IMR-90 (cell line): ENCODE data around the gene SEMG1. TPM values are rescaled to one million over a fixed set of nuclear protein-coding genes. Genes with fewer than 3 reads are reported as not detected.

Source experiments
- ATAC-seq: fragments of 200-7000 bp; cut with Tn5 transposase; 2 replicates; pipeline ENCODE4 v1.9.1; 2020; ENCODE audit warnings: low read depth, mild to moderate bottlenecking, moderate library complexity
- BruUV-seq: library from RNA; stranded (reverse); fragments of 400-500 nt; replicated peaks from 2 replicates; lab custom pipeline; 2021; lab: Mats Ljungman, UMichigan
- CTCF ChIA-PET: fragments of 300-600 bp; formaldehyde crosslinking; extraction: SDS; loops from one replicate; lab custom pipeline; 2021; ENCODE audit warnings: antibody characterized with exemption; lab: Yijun Ruan, JAX
- POLR2A ChIA-PET: fragments of 300-600 bp; sonication (Branson Sonifier 250); formaldehyde crosslinking; loops from one replicate; lab custom pipeline; 2022; ENCODE audit warnings: antibody characterized with exemption; ENCODE audit not compliant: unreplicated experiment; lab: Charles Lee
- DNase-seq: peaks from one replicate; pipeline ENCODE4 v3.0.0; 2013
- H2AFZ ChIP-seq: replicated peaks from 2 replicates; pipeline ENCODE3; 2013; ENCODE audit warnings: low read length, mild to moderate bottlenecking; ENCODE audit not compliant: poor library complexity
- H2AK5ac ChIP-seq: 2 replicates; pipeline ENCODE4 v1.6.1; 2013; ENCODE audit warnings: low read depth, low read length, inconsistent platforms
- H2AK9ac ChIP-seq: replicated peaks from 2 replicates; pipeline ENCODE3; 2013; ENCODE audit warnings: mild to moderate bottlenecking, low read depth, low read length, moderate library complexity; ENCODE audit not compliant: poor library complexity
- H2BK120ac ChIP-seq: 2 replicates; pipeline ENCODE4 v1.6.1; 2013; ENCODE audit warnings: low read depth, low read length, inconsistent platforms
- H2BK15ac ChIP-seq: 3 replicates; pipeline ENCODE4 v1.6.1; 2013; ENCODE audit warnings: low read depth, low read length, inconsistent platforms
- H2BK20ac ChIP-seq: 2 replicates; pipeline ENCODE4 v1.6.1; 2013; ENCODE audit warnings: low read depth, mild to moderate bottlenecking, inconsistent platforms, low read length, moderate library complexity
- H2BK5ac ChIP-seq: 2 replicates; pipeline ENCODE4 v1.6.1; 2013; ENCODE audit warnings: mild to moderate bottlenecking, low read depth, low read length, inconsistent platforms; ENCODE audit not compliant: poor library complexity, severe bottlenecking
- H3K14ac ChIP-seq: replicated peaks from 2 replicates; pipeline ENCODE4 v1.6.1; 2013; ENCODE audit warnings: low read depth, low read length, inconsistent platforms
- H3K18ac ChIP-seq: 2 replicates; pipeline ENCODE4 v1.6.1; 2013; ENCODE audit warnings: low read depth, low read length, control low read depth
- H3K23ac ChIP-seq: 2 replicates; pipeline ENCODE4 v1.6.1; 2013; ENCODE audit warnings: low read depth, low read length, inconsistent platforms
- H3K27ac ChIP-seq: 2 replicates; pipeline ENCODE4 v1.5.1; 2013; ENCODE audit warnings: mild to moderate bottlenecking, control low read depth, low read length; ENCODE audit not compliant: insufficient read depth
- H3K27me3 ChIP-seq: 2 replicates; pipeline ENCODE4 v1.6.1; 2013; ENCODE audit warnings: low read length; ENCODE audit not compliant: control insufficient read depth, insufficient read depth
- H3K36me3 ChIP-seq: 2 replicates; pipeline ENCODE4 v1.6.1; 2013; ENCODE audit warnings: low read length, mixed read lengths; ENCODE audit not compliant: control insufficient read depth, insufficient read depth
- H3K4ac ChIP-seq: 2 replicates; pipeline ENCODE4 v1.6.1; 2013; ENCODE audit warnings: low read depth, low read length, inconsistent platforms
- H3K4me1 ChIP-seq: 2 replicates; pipeline ENCODE4 v1.6.1; 2013; ENCODE audit warnings: low read length, mixed read lengths; ENCODE audit not compliant: control insufficient read depth, insufficient read depth
- H3K4me2 ChIP-seq: 2 replicates; pipeline ENCODE4 v1.6.1; 2013; ENCODE audit warnings: low read depth, mild to moderate bottlenecking, control low read depth, low read length, moderate library complexity
- H3K4me3 ChIP-seq: 2 replicates; pipeline ENCODE4 v1.5.1; 2013; ENCODE audit warnings: low read depth, mild to moderate bottlenecking, control low read depth, low read length, moderate library complexity; ENCODE audit not compliant: insufficient read depth
- H3K56ac ChIP-seq: 2 replicates; pipeline ENCODE4 v1.6.1; 2013; ENCODE audit warnings: low read length, inconsistent platforms; ENCODE audit not compliant: insufficient read depth; ENCODE audit errors: extremely low read depth
- H3K79me1 ChIP-seq, 2 experiments: 2 replicates each; pipeline ENCODE4 v1.6.1; 2013; ENCODE audit warnings: low read length in 2 of 2, inconsistent platforms in 1 of 2, low read depth in 1 of 2
- H3K9ac ChIP-seq: 2 replicates; pipeline ENCODE4 v1.6.1; 2013; ENCODE audit warnings: low read depth, low read length, control low read depth
- H3K9me1 ChIP-seq: 2 replicates; pipeline ENCODE4 v1.6.1; 2013; ENCODE audit warnings: low read length, inconsistent platforms; ENCODE audit not compliant: insufficient read depth
- H3K9me3 ChIP-seq: 2 replicates; pipeline ENCODE4 v1.6.1; 2013; ENCODE audit warnings: low read length; ENCODE audit not compliant: control insufficient read depth, insufficient read depth
- H4K20me1 ChIP-seq: 2 replicates; pipeline ENCODE4 v1.6.1; 2013; ENCODE audit warnings: low read length, inconsistent platforms; ENCODE audit not compliant: insufficient read depth
- H4K5ac ChIP-seq: 2 replicates; pipeline ENCODE4 v1.6.1; 2013; ENCODE audit warnings: mild to moderate bottlenecking, low read depth, low read length, control low read depth
- H4K8ac ChIP-seq, 2 experiments: 2 replicates each; pipeline ENCODE4 v1.6.1; 2013; ENCODE audit warnings: low read depth in 2 of 2, low read length in 2 of 2, control low read depth in 1 of 2, inconsistent platforms in 1 of 2
- H4K91ac ChIP-seq: 2 replicates; pipeline ENCODE4 v1.6.1; 2013; ENCODE audit warnings: low read depth, low read length, inconsistent platforms; ENCODE audit not compliant: insufficient read depth
- MAFK ChIP-seq: IDR thresholded peaks from 2 replicates; pipeline ENCODE4 v1.6.1; 2012; ENCODE audit warnings: low read depth, low read length, improper control_type of control experiment
- WGBS, 2 experiments: methylation state at CpG; one replicate each; pipeline versions ENCODE4 v1.1.5 to v1.1.7; 2013; ENCODE audit warnings: missing lambda C conversion rate in 2 of 2; ENCODE audit not compliant: insufficient read length in 1 of 2; ENCODE audit errors: extremely low coverage in 2 of 2; 5-methylcytosine and 5-hydroxymethylcytosine counted together
- dilution Hi-C: fragments of 300-500 bp; cut with HindIII; formaldehyde crosslinking; loops from one replicate; pipeline ENCODE4 v1.14.3; 2018; ENCODE audit warnings: low sequenced_read_pairs; ENCODE audit not compliant: unreplicated experiment
- in situ Hi-C: fragments of 300-500 bp; cut with MboI; formaldehyde crosslinking; loops from 3 replicates; pipeline ENCODE4 v1.14.3; 2019; ENCODE audit warnings: low sequenced_read_pairs, inconsistent platforms, mixed read lengths
- intact Hi-C: fragments of 100-400 bp; cut with micrococcal nuclease; formaldehyde crosslinking; loops from 2 replicates; pipeline ENCODE4 v1.10.0; 2022
- polyA plus RNA-seq, 3 experiments: library from polyadenylated mRNA; depleted of rRNA; stranded (reverse); fragments of >200 nt; gene quantifications; 2 replicates each; pipeline ENCODE4 v1.2.3, GENCODE V29; 2012; ENCODE audit warnings: low replicate concordance in 1 of 3
- total RNA-seq: library from RNA; depleted of rRNA; stranded (reverse); fragments of >200 nt; gene quantifications from 2 replicates; pipeline ENCODE4 v1.2.3, GENCODE V29; 2012; rRNA removed

The SEMG1 gene
- total and polyA plus RNA-seq, 2 of the 4 experiments (the other 2 are of a cell fraction) = not detected

GRCh38 chr20:45258664-45259063, 51.8 kb downstream of the SEMG1 start:
- TF ChIP-seq MAFK = no peak
- H3K27ac ChIP-seq = no peak overlapping the region
- no peak overlapping the region for H3K56ac ChIP-seq
- no CpG with 5 or more reads among the region's 2 CpGs for WGBS, 2 experiments
- no peak overlapping the region for H2AFZ ChIP-seq
- in situ Hi-C loops (no loop called here), intact Hi-C loops (no loop called here), dilution Hi-C loops (no loop called here)
- no peak overlapping the region for H4K91ac ChIP-seq
- no peaks in the 10 kb centered on the region for H3K79me1 ChIP-seq
- H3K9me3 ChIP-seq = no peaks in the 10 kb centered on the region
- H2BK20ac ChIP-seq = no peak overlapping the region
- no peak overlapping the region for H3K9ac ChIP-seq
- no peaks in the 10 kb centered on the region for H3K4me1 ChIP-seq
- CTCF ChIA-PET = interaction anchor here (0.6 kb wide), 1 partner anchor 95 kb away, joined by 3 read pairs; no protein-coding TSS in a partner anchor
- POLR2A ChIA-PET = no interaction called here
- no peaks in the 10 kb centered on the region for H3K9me1 ChIP-seq
- H3K4me2 ChIP-seq = no peak overlapping the region
- DNase-seq (no peak), ATAC-seq (no peak)
- H2AK5ac ChIP-seq = no peak overlapping the region
- BruUV-seq = no TSS peak
- H3K14ac ChIP-seq = no peak overlapping the region
- H3K4me3 ChIP-seq = no peak overlapping the region
- H3K27me3 ChIP-seq = peaks cover 7% of the 10 kb centered on the region
- H3K23ac ChIP-seq = no peak overlapping the region
- no peak overlapping the region for H2BK5ac ChIP-seq
- H4K5ac ChIP-seq = no peak overlapping the region
- H3K36me3 ChIP-seq = no peaks in the 10 kb centered on the region
- no peak overlapping the region for H2BK120ac ChIP-seq
- no peak overlapping the region for H3K4ac ChIP-seq
- H4K20me1 ChIP-seq = no peaks in the 10 kb centered on the region
- no peak overlapping the region for H4K8ac ChIP-seq
- H2BK15ac ChIP-seq = no peak overlapping the region
- H3K18ac ChIP-seq = no peak overlapping the region
- H2AK9ac ChIP-seq = no peak overlapping the region

Other genes with a start within 250 kb of the SEMG1 start
- 82.8 and 97.5 TPM in 2 replicates for gene TOMM34, start 246.6 kb upstream of the SEMG1 start, total RNA-seq
- 98.2 and 101 TPM in 2 replicates for gene TOMM34, start 246.6 kb upstream of the SEMG1 start, polyA plus RNA-seq (2012; rRNA removed)
- gene STK4, start 240.5 kb upstream of the SEMG1 start, total RNA-seq = 22.2 and 30.0 TPM in 2 replicates
- gene STK4, start 240.5 kb upstream of the SEMG1 start, polyA plus RNA-seq (2012; rRNA removed) = 8.3 and 10.2 TPM in 2 replicates
- gene KCNS1, start 105.9 kb upstream of the SEMG1 start, total RNA-seq = 0.54 and 0.56 TPM in 2 replicates
- 0.46 and 0.62 TPM in 2 replicates for gene KCNS1, start 105.9 kb upstream of the SEMG1 start, polyA plus RNA-seq (2012; rRNA removed)
- gene WFDC5, start 91.9 kb upstream of the SEMG1 start, total RNA-seq = not detected in 2 replicates
- not detected in 2 replicates for gene WFDC5, start 91.9 kb upstream of the SEMG1 start, polyA plus RNA-seq (2012; rRNA removed)
- not detected in 2 replicates for gene WFDC12, start 82.6 kb upstream of the SEMG1 start, total RNA-seq
- gene WFDC12, start 82.6 kb upstream of the SEMG1 start, polyA plus RNA-seq (2012; rRNA removed) = not detected in 2 replicates
- not detected in 2 replicates for gene PI3, start 32.1 kb upstream of the SEMG1 start, total RNA-seq
- not detected in 2 replicates for gene PI3, start 32.1 kb upstream of the SEMG1 start, polyA plus RNA-seq (2012; rRNA removed)
- not detected in 2 replicates for gene SEMG2, start 14.3 kb downstream of the SEMG1 start, total RNA-seq
- not detected in 2 replicates for gene SEMG2, start 14.3 kb downstream of the SEMG1 start, polyA plus RNA-seq (2012; rRNA removed)
- gene SLPI, start 47.5 kb downstream of the SEMG1 start, total RNA-seq = not detected in 2 replicates
- not detected in 2 replicates for gene SLPI, start 47.5 kb downstream of the SEMG1 start, polyA plus RNA-seq (2012; rRNA removed)
- not detected in 2 replicates for gene RBPJL, start 99.8 kb downstream of the SEMG1 start, total RNA-seq
- gene RBPJL, start 99.8 kb downstream of the SEMG1 start, polyA plus RNA-seq (2012; rRNA removed) = not detected in 2 replicates
- gene MATN4, start 101.3 kb downstream of the SEMG1 start, total RNA-seq = not detected in 2 replicates
- 0.12 and 0.13 TPM in 2 replicates for gene MATN4, start 101.3 kb downstream of the SEMG1 start, polyA plus RNA-seq (2012; rRNA removed)
- 265 and 275 TPM in 2 replicates for gene SDC4, start 141.4 kb downstream of the SEMG1 start, total RNA-seq
- gene SDC4, start 141.4 kb downstream of the SEMG1 start, polyA plus RNA-seq (2012; rRNA removed) = 181 and 203 TPM in 2 replicates
- gene SYS1, start 156.1 kb downstream of the SEMG1 start, total RNA-seq = 12.9 and 16.7 TPM in 2 replicates
- 24.6 and 29.2 TPM in 2 replicates for gene SYS1, start 156.1 kb downstream of the SEMG1 start, polyA plus RNA-seq (2012; rRNA removed)
- not detected in 2 replicates for gene TP53TG5, start 171.3 kb downstream of the SEMG1 start, total RNA-seq
- gene TP53TG5, start 171.3 kb downstream of the SEMG1 start, polyA plus RNA-seq (2012; rRNA removed) = not detected in 2 replicates
- 1.1 and 1.3 TPM in 2 replicates for gene DBNDD2, start 201.3 kb downstream of the SEMG1 start, total RNA-seq
- gene DBNDD2, start 201.3 kb downstream of the SEMG1 start, polyA plus RNA-seq (2012; rRNA removed) = 7.8 and 9.3 TPM in 2 replicates
- 27.2 and 31.2 TPM in 2 replicates for gene PIGT, start 209.1 kb downstream of the SEMG1 start, total RNA-seq
- gene PIGT, start 209.1 kb downstream of the SEMG1 start, polyA plus RNA-seq (2012; rRNA removed) = 145 and 168 TPM in 2 replicates